GM23248 (cell line): ENCODE data around the gene ARHGEF1.

Experiments used
- EZH2 ChIP-seq: fragments of 200-600 bp; sonication (generic); IDR thresholded peaks from 2 replicates; pipeline ENCODE4 v1.6.1; 2018; ENCODE audit warnings: antibody characterized with exemption, mild to moderate bottlenecking; ENCODE audit not compliant: insufficient read depth, poor library complexity, severe bottlenecking
- EZH2phosphoT487 ChIP-seq: fragments of 200-600 bp; sonication (generic); IDR thresholded peaks from 2 replicates; pipeline ENCODE4 v1.6.1; 2018; ENCODE audit warnings: antibody characterized with exemption, moderate library complexity, mild to moderate bottlenecking, low read depth; ENCODE audit not compliant: insufficient read depth

DNA sequence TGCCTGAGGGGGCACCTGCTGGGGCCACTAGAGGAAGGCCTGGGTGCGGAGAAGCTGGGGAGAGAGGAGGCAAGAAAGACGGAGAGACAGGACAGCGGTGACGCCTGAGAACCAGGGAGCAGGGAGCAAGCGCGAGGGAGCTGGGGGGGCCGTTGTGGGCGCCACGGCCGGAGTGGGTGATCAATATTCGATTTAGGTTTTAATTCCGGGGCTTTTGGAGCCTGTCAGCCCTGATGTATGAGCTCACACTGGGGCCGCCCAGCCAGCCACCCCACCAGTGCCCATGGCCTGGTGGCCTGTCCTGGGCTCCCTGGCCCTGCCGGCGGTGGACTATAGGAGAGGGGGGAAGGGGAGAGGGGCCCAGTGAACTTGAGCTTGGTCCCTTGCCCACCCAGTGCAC is 54.0 kb downstream of the ARHGEF1 start:
- TF ChIP-seq EZH2phosphoT487 (no peak), EZH2 (no peak)
